GM12874 (cell line): ENCODE results near the gene GNPTAB.

ENCODE experiments used
- TF ChIP-seq, protein P1 (sequence below): IDR thresholded peaks from 2 replicates; pipeline ENCODE4 v1.5.1; 2011; ENCODE audit warnings: low read depth, mild to moderate bottlenecking, control low read depth, low read length, moderate library complexity; ENCODE audit not compliant: insufficient read depth

GNPTAB gene

DNA sequence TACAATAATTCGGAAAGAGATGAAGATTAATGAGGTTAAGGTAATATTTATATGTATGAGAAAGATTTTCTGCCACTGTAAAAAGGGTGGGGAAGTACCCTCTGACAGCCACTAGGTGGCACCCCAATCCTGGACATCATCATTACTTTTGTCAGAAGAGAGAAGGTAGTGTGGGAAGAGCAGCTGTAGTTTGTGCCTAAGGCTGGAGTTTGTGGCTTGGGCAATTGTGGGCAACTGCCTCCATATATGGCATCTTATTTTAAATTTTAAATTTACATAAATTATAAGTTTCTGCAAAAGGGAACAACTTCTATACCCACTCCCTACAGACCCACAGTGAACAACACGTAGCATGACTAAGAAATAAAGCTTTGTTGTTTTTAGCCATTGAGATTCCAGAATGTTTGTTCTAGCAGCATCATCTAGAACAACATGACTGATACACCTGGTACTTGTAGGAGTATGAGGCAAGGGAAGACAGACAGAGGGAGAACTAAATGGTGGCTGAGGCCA, 57.1 kb downstream of the GNPTAB start:
- TF ChIP-seq, protein P1, sequence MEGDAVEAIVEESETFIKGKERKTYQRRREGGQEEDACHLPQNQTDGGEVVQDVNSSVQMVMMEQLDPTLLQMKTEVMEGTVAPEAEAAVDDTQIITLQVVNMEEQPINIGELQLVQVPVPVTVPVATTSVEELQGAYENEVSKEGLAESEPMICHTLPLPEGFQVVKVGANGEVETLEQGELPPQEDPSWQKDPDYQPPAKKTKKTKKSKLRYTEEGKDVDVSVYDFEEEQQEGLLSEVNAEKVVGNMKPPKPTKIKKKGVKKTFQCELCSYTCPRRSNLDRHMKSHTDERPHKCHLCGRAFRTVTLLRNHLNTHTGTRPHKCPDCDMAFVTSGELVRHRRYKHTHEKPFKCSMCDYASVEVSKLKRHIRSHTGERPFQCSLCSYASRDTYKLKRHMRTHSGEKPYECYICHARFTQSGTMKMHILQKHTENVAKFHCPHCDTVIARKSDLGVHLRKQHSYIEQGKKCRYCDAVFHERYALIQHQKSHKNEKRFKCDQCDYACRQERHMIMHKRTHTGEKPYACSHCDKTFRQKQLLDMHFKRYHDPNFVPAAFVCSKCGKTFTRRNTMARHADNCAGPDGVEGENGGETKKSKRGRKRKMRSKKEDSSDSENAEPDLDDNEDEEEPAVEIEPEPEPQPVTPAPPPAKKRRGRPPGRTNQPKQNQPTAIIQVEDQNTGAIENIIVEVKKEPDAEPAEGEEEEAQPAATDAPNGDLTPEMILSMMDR: peak; percentile 70

- TF ChIP-seq, protein P1: no peak
These were observed 58.6 kb downstream of the GNPTAB start for GRCh38 chr12:101772012-101772775.

DNA sequence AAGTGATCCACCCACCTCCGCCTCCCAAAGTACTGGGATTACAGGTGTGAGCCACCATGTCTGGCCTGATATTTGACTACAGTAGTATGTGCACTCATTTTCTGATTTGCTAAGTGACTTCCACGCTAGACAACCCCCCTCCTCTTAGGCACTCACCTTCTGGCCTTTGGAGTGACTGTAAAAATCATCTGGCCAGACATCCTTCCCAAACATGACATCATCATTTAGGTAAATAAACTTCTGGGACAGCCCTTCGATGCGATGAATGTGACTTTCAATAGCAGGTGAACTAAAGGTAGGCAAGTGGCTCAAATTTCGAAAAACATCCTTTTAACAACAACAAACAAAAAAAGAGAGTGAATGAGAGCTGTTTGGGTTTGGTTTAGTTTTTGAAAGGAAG, 60.9 kb downstream of the GNPTAB start:
- TF ChIP-seq, protein P1: no peak

DNA sequence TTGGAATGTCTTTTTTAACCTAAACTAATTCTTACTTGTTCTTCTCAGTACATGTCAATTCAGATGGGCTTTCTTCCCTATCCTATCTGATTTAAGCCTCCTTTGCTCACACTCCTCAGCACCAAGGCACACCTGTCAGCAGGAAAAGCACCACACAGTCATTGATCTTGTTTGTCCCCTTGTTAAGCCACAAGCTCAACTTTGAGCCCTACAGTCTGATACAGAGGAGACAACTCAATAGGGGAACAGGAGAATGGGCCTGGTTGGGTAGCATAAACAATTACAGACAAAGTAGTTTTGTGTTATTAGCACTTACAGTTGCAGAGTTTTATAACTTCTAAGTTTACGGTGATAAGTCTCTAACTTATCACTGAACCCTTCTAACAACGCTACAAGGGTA, 62.0 kb downstream of the GNPTAB start:
- TF ChIP-seq, protein P1: no peak

GRCh38 chr12:101767537-101767936, 63.2 kb downstream of the GNPTAB start:
- TF ChIP-seq, protein P1: no peak

GRCh38 chr12:101764051-101764792, 66.5 kb downstream of the GNPTAB start:
- TF ChIP-seq, protein P1: no peak

DNA sequence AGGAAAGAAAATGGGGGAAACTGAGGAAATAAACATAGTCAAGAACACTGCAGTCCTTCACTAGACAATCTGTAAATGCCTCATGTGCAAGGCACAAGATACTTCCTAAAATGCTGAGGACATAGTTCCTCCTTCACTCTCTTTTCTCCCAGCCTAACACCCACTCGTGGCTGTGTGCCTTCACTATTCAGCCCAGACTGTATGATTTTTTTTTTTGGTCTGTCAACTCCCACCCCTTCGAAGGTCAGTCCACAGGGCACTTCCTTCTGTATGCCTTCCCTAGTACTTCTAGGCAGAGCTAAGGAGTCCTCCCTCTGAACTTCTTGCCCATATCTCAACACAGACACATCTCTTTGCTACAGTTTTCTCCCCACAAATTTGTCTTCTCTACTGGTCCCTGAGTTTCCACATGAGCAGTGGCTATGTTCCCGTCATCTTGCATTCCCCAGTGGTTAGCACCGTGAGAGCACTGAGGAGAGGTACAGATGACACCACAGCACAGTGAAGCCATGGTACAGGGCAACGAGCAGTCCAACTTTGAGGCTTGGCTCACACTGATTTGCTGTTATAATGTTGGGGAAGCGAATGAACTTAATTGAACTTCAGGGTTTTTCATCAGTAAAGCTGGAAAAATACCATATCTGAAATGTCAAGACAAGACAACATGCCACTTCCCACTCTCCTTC, 67.4 kb downstream of the GNPTAB start:
- TF ChIP-seq, protein P1: no peak
